Natural killer cell treated with Interleukin-12 subunit alpha and Interleukin-12 subunit beta and Interleukin-15 and Interleukin-18, amount 100 ng/mL, for 72 hours (primary cell): ENCODE measurements around the gene P2RX5. TPM values are rescaled to one million over a fixed set of nuclear protein-coding genes. Genes with fewer than 3 reads are reported as not detected.

Experiments
- ATAC-seq, 2 donors: fragments of 150-1000 bp; cut with Tn5 transposase in 1 of 2; sonication (Bioruptor Pico), chemical (Tn5 transposase) in 1 of 2; 2 replicates each; pipeline ENCODE4 v1.10.0; 2021
- DNase-seq: peaks from one replicate; pipeline ENCODE4 v3.0.0; 2022; ENCODE audit warnings: low spot score
- H3K27ac Mint-ChIP-seq, 2 donors: 1 replicate in 1 of 2; 2 replicates in 1 of 2; pipeline ENCODE4 v1.8.0; 2022; ENCODE audit warnings: mixed read lengths in 2 of 2, mild to moderate bottlenecking in 1 of 2, moderate library complexity in 1 of 2
- H3K27me3 Mint-ChIP-seq, 2 donors: 1 replicate in 1 of 2; 2 replicates in 1 of 2; pipeline ENCODE4 v1.8.0; 2022; ENCODE audit warnings: mixed read lengths in 2 of 2
- H3K36me3 Mint-ChIP-seq: one replicate; pipeline ENCODE4 v1.8.0; 2022; ENCODE audit warnings: mixed read lengths
- H3K4me1 Mint-ChIP-seq, 2 donors: 1 replicate in 1 of 2; 2 replicates in 1 of 2; pipeline ENCODE4 v1.8.0; 2022; ENCODE audit warnings: low read depth in 2 of 2, mixed read lengths in 2 of 2, mild to moderate bottlenecking in 1 of 2
- H3K4me3 Mint-ChIP-seq: one replicate; pipeline ENCODE4 v1.8.0; 2022; ENCODE audit warnings: mixed read lengths
- H3K9me3 Mint-ChIP-seq: 2 replicates; pipeline ENCODE4 v1.8.0; 2022; ENCODE audit warnings: mixed read lengths
- total RNA-seq, 2 donors: library from RNA; stranded (reverse); gene quantifications; one replicate each; pipeline ENCODE4 v1.2.3, GENCODE V29; 2022

P2RX5 gene
- total RNA-seq, 2 donors from 2014 or later, result 2,596 to 3,366 TPM

DNA sequence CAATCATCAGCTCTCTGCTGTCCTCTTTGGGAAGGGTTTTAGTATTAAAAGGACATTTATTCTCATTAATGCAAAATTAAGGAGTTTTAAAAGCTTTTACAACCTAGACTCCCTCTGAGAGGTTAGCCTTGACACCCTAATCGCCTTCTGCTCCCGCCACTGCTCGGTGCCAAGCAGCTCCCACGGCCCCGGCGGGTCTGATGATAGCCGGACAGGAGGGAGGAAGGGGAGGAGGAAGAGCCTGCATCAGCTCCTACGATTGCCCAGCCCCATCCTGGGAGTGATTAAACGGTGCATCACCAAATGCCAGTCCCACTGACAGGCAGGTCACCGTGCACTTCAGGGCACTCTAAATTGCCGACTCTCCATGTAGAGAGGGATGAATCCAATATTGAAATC lies 68.2 kb downstream of the P2RX5 start:
- H3K4me3 Mint-ChIP-seq, result no peak overlapping the region
- H3K27ac Mint-ChIP-seq, result no peak overlapping the region
- H3K4me1 Mint-ChIP-seq, result peaks cover 10 to 11% of the 10 kb centered on the region in 2 donors
- H3K36me3 Mint-ChIP-seq, result peaks cover 17% of the 10 kb centered on the region
- no peaks in the 10 kb centered on the region for H3K9me3 Mint-ChIP-seq
- H3K27me3 Mint-ChIP-seq, result no peaks in the 10 kb centered on the region
- ATAC-seq, result peak in 1 of 2 donors; percentile 12
- no peak for DNase-seq

- no peak for DNase-seq
- no peaks in the 10 kb centered on the region for H3K9me3 Mint-ChIP-seq
- H3K36me3 Mint-ChIP-seq, result peaks cover 17% of the 10 kb centered on the region
- H3K27ac Mint-ChIP-seq, result no peak overlapping the region
- H3K4me1 Mint-ChIP-seq, result peaks cover 6 to 11% of the 10 kb centered on the region in 2 donors
- H3K4me3 Mint-ChIP-seq, result no peak overlapping the region
- ATAC-seq, result no peak
- no peaks in the 10 kb centered on the region for H3K27me3 Mint-ChIP-seq
These were observed 68.9 kb downstream of the P2RX5 start for GRCh38 chr17:3626831-3627768.

Other genes with a start within 250 kb of the P2RX5 start
- not detected for gene SPATA22, start 224.3 kb downstream of the P2RX5 start, total RNA-seq
- not detected for gene ASPA, start 220.2 kb downstream of the P2RX5 start, total RNA-seq
- gene TRPV3, start 138.3 kb downstream of the P2RX5 start, total RNA-seq, result 1 to 10 TPM; 6.5 to 9.7 TPM
- gene TRPV1, start 86.7 kb downstream of the P2RX5 start, total RNA-seq, result 100 to 1,000 TPM in 1 of 2 donors, 10 to 100 TPM in 1; 94.3 to 123 TPM
- gene SHPK, start 59.9 kb downstream of the P2RX5 start, total RNA-seq, result 100 to 1,000 TPM in 1 of 2 donors, 10 to 100 TPM in 1; 67.2 to 121 TPM
- 10 to 100 TPM; 11.1 to 24.5 TPM for gene CTNS, start 59.4 kb downstream of the P2RX5 start, total RNA-seq
- 100 to 1,000 TPM; 135 to 204 TPM for gene TAX1BP3, start 27.6 kb downstream of the P2RX5 start, total RNA-seq
- 10 to 100 TPM; 43.7 to 56.2 TPM for gene EMC6, start 27.3 kb downstream of the P2RX5 start, total RNA-seq
- 10 to 100 TPM; 44.2 to 64.6 TPM for gene HASPIN, start 27.7 kb upstream of the P2RX5 start, total RNA-seq
- gene ITGAE, start 105.0 kb upstream of the P2RX5 start, total RNA-seq, result 10 to 100 TPM; 73.9 to 97.8 TPM
- gene NCBP3, start 150.1 kb upstream of the P2RX5 start, total RNA-seq, result 10 to 100 TPM; 52.4 to 71.9 TPM
- 1 to 10 TPM; 1.5 to 3.3 TPM for gene CAMKK1, start 196.9 kb upstream of the P2RX5 start, total RNA-seq
- gene P2RX1, start 220.3 kb upstream of the P2RX5 start, total RNA-seq, result 1 to 10 TPM; 3.9 TPM